A549 (cell line): ENCODE data around the gene CRYGA. TPM values are rescaled to one million over a fixed set of nuclear protein-coding genes. Genes with fewer than 3 reads are reported as not detected.

Experiments
- ATAC-seq, 2 experiments: fragments of 200-7000 bp in 1 of 2; fragments of >200 bp in 1 of 2; cut with Nextera tagmentation in 1 of 2; cut with Tn5 transposase in 1 of 2; 3 replicates each; pipeline versions ENCODE4 v1.8.0 to v1.9.1; 2018 to 2020; ENCODE audit warnings: mild to moderate bottlenecking in 1 of 2, moderate library complexity in 1 of 2
- CTCF ChIA-PET: fragments of 300-600 bp; sonication (Branson Sonifier 250); formaldehyde crosslinking; extraction: SDS; loops from one replicate; lab custom pipeline; 2021; ENCODE audit warnings: antibody characterized with exemption, inconsistent platforms; lab: Yijun Ruan, JAX
- POLR2A ChIA-PET: fragments of 350-600 bp; formaldehyde crosslinking; extraction: SDS; loops from one replicate; lab custom pipeline; 2021; ENCODE audit warnings: antibody characterized with exemption, inconsistent platforms; lab: Yijun Ruan, JAX
- DNase-seq, 2 experiments: peaks; one replicate each; pipeline versions ENCODE4 v3.0.0 to v3.0.0-alpha.2; 2011 to 2016; ENCODE audit warnings: low read depth in 1 of 2, low spot score in 1 of 2
- FAIRE-seq: peaks from 2 replicates; lab custom pipeline; 2011; peaks lifted over from hg19 to GRCh38; lab: Jason Lieb, UNC
- H3K27ac ChIP-seq, 2 experiments: fragments of >200 bp; sonication (Bioruptor Twin); formaldehyde crosslinking; 3 replicates each; pipeline ENCODE4 v1.5.1; 2016 to 2017
- H3K4me1 ChIP-seq: fragments of >200 bp; sonication (Bioruptor Twin); formaldehyde crosslinking; 3 replicates; pipeline ENCODE4 v1.6.1; 2016
- H3K4me2 ChIP-seq: fragments of >200 bp; sonication (Bioruptor Twin); formaldehyde crosslinking; 3 replicates; pipeline ENCODE4 v1.6.1; 2016
- H3K4me3 ChIP-seq: fragments of >200 bp; sonication (Bioruptor Twin); formaldehyde crosslinking; 3 replicates; pipeline ENCODE4 v1.5.1; 2016
- H3K9me3 ChIP-seq: fragments of >200 bp; sonication (Bioruptor Twin); formaldehyde crosslinking; 3 replicates; pipeline ENCODE4 v1.6.1; 2016
- E2F6 ChIP-seq: IDR thresholded peaks from 2 replicates; pipeline ENCODE4 v1.6.1; 2012; ENCODE audit warnings: low read depth, borderline replicate concordance
- EHMT2 ChIP-seq: fragments of 200-600 bp; sonication (generic); IDR thresholded peaks from 2 replicates; pipeline ENCODE4 v1.6.1; 2016; ENCODE audit warnings: antibody characterized with exemption, low read depth, mild to moderate bottlenecking, moderate library complexity
- GATA3 ChIP-seq: IDR thresholded peaks from 2 replicates; pipeline ENCODE4 v1.6.1; 2012; ENCODE audit warnings: borderline replicate concordance
- HOXB5 ChIP-seq: fragments of 250-450 bp; sonication (Bioruptor Pico); IDR thresholded peaks from 2 replicates; pipeline ENCODE4 v1.5.0; 2020; ENCODE audit warnings: mild to moderate bottlenecking, moderate library complexity
- JUNB ChIP-seq: fragments of >200 bp; sonication (Bioruptor Twin); formaldehyde crosslinking; IDR thresholded peaks from 2 replicates; pipeline ENCODE4 v1.6.1; 2016
- KDM5A ChIP-seq: fragments of 200-600 bp; sonication (generic); IDR thresholded peaks from 2 replicates; pipeline ENCODE4 v1.6.1; 2016; ENCODE audit warnings: antibody characterized with exemption, mild to moderate bottlenecking
- MAFK ChIP-seq: fragments of 450-650 bp; IDR thresholded peaks from 2 replicates; pipeline ENCODE4 v1.6.1; 2014; ENCODE audit not compliant: partially characterized antibody
- MAX ChIP-seq: IDR thresholded peaks from 2 replicates; pipeline ENCODE4 v1.6.1; 2012
- NPAS2 ChIP-seq: fragments of 250-450 bp; sonication (Bioruptor Pico); IDR thresholded peaks from 2 replicates; pipeline ENCODE4 v1.8.0; 2022; ENCODE audit warnings: mild to moderate bottlenecking, moderate library complexity, borderline replicate concordance
- NR3C1 ChIP-seq: fragments of >200 bp; sonication (Bioruptor Twin); formaldehyde crosslinking; IDR thresholded peaks from 3 replicates; pipeline ENCODE4 v1.6.1; 2017
- PBX3 ChIP-seq: IDR thresholded peaks from 2 replicates; pipeline ENCODE4 v1.6.1; 2012
- PHF8 ChIP-seq: fragments of 200-600 bp; sonication (generic); IDR thresholded peaks from 2 replicates; pipeline ENCODE4 v1.6.1; 2016; ENCODE audit warnings: low read depth, mild to moderate bottlenecking, antibody characterized with exemption, moderate library complexity, borderline replicate concordance
- POLR2A ChIP-seq: IDR thresholded peaks from 2 replicates; pipeline ENCODE4 v1.6.1; 2012; ENCODE audit warnings: mild to moderate bottlenecking, low read length
- POLR2AphosphoS2 ChIP-seq: conservative IDR thresholded peaks from 2 replicates; pipeline ENCODE4 v1.6.1; 2012; ENCODE audit warnings: low read length, improper control_type of control experiment, inconsistent platforms
- RARB ChIP-seq: fragments of 250-450 bp; sonication (Bioruptor Pico); IDR thresholded peaks from 2 replicates; pipeline ENCODE4 v1.8.0; 2021; ENCODE audit warnings: mild to moderate bottlenecking, moderate library complexity
- SMC3 ChIP-seq: fragments of >200 bp; sonication (Bioruptor Twin); formaldehyde crosslinking; IDR thresholded peaks from 3 replicates; pipeline ENCODE4 v1.6.1; 2018; ENCODE audit warnings: inconsistent platforms
- SREBF2 ChIP-seq: fragments of 450-650 bp; IDR thresholded peaks from 2 replicates; pipeline ENCODE4 v1.6.1; 2014; ENCODE audit warnings: mild to moderate bottlenecking, moderate library complexity
- TP53 ChIP-seq: fragments of 250-450 bp; sonication (Bioruptor Pico); IDR thresholded peaks from 2 replicates; pipeline ENCODE4 v1.5.0; 2021; ENCODE audit warnings: mild to moderate bottlenecking, moderate library complexity
- ZC3H11A ChIP-seq: fragments of 450-650 bp; IDR thresholded peaks from 2 replicates; pipeline ENCODE4 v1.6.1; 2014; ENCODE audit warnings: antibody characterized with exemption, mild to moderate bottlenecking
- ZFP36 ChIP-seq: fragments of 450-650 bp; IDR thresholded peaks from 2 replicates; pipeline ENCODE4 v1.6.1; 2014; ENCODE audit warnings: borderline replicate concordance; ENCODE audit not compliant: partially characterized antibody
- WGBS: methylation state at CpG from one replicate; pipeline ENCODE4 v1.1.6; 2017; ENCODE audit errors: missing lambda C conversion rate; 5-methylcytosine and 5-hydroxymethylcytosine counted together
- polyA plus RNA-seq, 4 experiments: library from polyadenylated mRNA; depleted of rRNA in 3 of 4; stranded (reverse); fragments of >200 nt; fragmentation: RNase III in 1 of 4; extraction: RNeasy Plus Mini Kit Qiagen cat#74134 plus additional on column Dnase treatment in 1 of 4; gene quantifications; 2 replicates in 3 of 4; 3 replicates in 1 of 4; pipeline ENCODE4 v1.2.3, GENCODE V29; 2011 to 2017
- TF ChIP-seq, protein P1 (sequence below): fragments of 200-600 bp; sonication (generic); IDR thresholded peaks from 2 replicates; pipeline ENCODE4 v1.6.1; 2016; ENCODE audit warnings: antibody characterized with exemption, mild to moderate bottlenecking, moderate library complexity
- TF ChIP-seq, protein P2 (sequence below): fragments of >200 bp; sonication (Bioruptor Twin); formaldehyde crosslinking; IDR thresholded peaks from 3 replicates; pipeline ENCODE4 v1.5.1; 2016

Gene CRYGA
- polyA plus RNA-seq, 2 of the 4 experiments (the other 2 are of a cell fraction) = not detected

DNA sequence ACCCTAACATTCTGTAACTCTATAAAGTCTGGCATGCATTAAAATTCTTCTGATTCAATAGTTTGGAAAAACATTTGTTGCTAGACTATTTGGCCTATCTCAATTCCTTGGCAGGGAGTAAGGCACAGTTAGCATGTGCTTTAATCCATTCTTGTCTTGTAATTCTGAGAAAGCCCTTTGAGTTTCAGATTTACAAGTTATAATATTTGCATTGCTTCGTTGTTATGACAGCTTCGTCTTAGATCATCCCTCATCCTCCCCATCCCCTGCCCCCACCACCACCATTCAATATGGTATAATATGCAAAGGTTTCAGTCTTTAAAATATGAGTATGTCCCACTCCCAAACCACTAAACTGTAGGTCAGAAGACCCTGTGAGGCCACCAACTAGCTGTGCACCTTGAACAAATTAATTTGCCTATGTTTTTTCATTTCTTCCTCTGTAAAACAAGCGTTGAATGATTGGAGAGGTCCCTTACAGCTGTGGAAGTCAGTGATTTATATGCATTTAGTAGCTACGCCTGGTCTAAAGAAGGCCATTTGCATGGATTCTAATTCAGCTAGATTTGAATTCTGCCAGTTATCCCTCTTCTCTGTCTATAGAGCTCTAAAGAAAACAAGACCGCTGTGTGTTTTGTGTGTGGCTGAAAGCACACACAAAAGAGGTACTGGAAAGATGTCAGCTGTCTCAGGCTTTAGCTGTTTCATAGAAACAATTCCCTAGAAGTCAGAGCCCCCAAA lies 25.9 kb upstream of the CRYGA start:
- Histone ChIP-seq H3K4me1 (no peaks in the 10 kb centered on the region), H3K4me3 (no peak overlapping the region), H3K27ac (no peak overlapping the region), H3K4me2 (no peak overlapping the region), H3K9me3 (no peaks in the 10 kb centered on the region)
- WGBS = 69% methylated on average over 5 of the region's 5 CpGs
- CTCF ChIA-PET = interaction anchor here (2.4 kb wide), 1 partner anchor 14 kb away, joined by 8 read pairs; no protein-coding TSS in a partner anchor
- POLR2A ChIA-PET = no interaction called here
- FAIRE-seq (no peak), ATAC-seq (no peak), DNase-seq (no peak)
- TF ChIP-seq E2F6 (no peak), MAX (no peak), JUNB (no peak), NR3C1 (no peak), TP53 (CRISPR knock-in tag) (no peak), HOXB5 (no peak), ZC3H11A (no peak), PBX3 (no peak), KDM5A (no peak), PHF8 (no peak), MAFK (no peak), NPAS2 (no peak)
- TF ChIP-seq, protein P1, sequence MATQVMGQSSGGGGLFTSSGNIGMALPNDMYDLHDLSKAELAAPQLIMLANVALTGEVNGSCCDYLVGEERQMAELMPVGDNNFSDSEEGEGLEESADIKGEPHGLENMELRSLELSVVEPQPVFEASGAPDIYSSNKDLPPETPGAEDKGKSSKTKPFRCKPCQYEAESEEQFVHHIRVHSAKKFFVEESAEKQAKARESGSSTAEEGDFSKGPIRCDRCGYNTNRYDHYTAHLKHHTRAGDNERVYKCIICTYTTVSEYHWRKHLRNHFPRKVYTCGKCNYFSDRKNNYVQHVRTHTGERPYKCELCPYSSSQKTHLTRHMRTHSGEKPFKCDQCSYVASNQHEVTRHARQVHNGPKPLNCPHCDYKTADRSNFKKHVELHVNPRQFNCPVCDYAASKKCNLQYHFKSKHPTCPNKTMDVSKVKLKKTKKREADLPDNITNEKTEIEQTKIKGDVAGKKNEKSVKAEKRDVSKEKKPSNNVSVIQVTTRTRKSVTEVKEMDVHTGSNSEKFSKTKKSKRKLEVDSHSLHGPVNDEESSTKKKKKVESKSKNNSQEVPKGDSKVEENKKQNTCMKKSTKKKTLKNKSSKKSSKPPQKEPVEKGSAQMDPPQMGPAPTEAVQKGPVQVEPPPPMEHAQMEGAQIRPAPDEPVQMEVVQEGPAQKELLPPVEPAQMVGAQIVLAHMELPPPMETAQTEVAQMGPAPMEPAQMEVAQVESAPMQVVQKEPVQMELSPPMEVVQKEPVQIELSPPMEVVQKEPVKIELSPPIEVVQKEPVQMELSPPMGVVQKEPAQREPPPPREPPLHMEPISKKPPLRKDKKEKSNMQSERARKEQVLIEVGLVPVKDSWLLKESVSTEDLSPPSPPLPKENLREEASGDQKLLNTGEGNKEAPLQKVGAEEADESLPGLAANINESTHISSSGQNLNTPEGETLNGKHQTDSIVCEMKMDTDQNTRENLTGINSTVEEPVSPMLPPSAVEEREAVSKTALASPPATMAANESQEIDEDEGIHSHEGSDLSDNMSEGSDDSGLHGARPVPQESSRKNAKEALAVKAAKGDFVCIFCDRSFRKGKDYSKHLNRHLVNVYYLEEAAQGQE = no peak
- TF ChIP-seq, protein P2, sequence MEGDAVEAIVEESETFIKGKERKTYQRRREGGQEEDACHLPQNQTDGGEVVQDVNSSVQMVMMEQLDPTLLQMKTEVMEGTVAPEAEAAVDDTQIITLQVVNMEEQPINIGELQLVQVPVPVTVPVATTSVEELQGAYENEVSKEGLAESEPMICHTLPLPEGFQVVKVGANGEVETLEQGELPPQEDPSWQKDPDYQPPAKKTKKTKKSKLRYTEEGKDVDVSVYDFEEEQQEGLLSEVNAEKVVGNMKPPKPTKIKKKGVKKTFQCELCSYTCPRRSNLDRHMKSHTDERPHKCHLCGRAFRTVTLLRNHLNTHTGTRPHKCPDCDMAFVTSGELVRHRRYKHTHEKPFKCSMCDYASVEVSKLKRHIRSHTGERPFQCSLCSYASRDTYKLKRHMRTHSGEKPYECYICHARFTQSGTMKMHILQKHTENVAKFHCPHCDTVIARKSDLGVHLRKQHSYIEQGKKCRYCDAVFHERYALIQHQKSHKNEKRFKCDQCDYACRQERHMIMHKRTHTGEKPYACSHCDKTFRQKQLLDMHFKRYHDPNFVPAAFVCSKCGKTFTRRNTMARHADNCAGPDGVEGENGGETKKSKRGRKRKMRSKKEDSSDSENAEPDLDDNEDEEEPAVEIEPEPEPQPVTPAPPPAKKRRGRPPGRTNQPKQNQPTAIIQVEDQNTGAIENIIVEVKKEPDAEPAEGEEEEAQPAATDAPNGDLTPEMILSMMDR = no peak

GRCh38 chr2:208186893-208187292 lies 23.5 kb upstream of the CRYGA start:
- POLR2A ChIA-PET = no interaction called here
- Histone ChIP-seq H3K4me3 (no peak overlapping the region), H3K4me2 (no peak overlapping the region), H3K9me3 (no peaks in the 10 kb centered on the region)
- TF ChIP-seq POLR2AphosphoS2 = no peak
- TF ChIP-seq JUNB = no peak
- TF ChIP-seq, protein P2 = no peak
- no peak for TF ChIP-seq ZFP36
- TF ChIP-seq POLR2A = no peak
- TF ChIP-seq, protein P1 = no peak
- TF ChIP-seq RARB (CRISPR knock-in tag) = no peak
- no peak for TF ChIP-seq SMC3
- TF ChIP-seq EHMT2 = no peak
- no peak for TF ChIP-seq GATA3
- no peak for TF ChIP-seq TP53 (CRISPR knock-in tag)
- no peak for TF ChIP-seq SREBF2
- TF ChIP-seq, all 56 proteins: peak for 0
- ATAC-seq (no peak), DNase-seq (no peak), FAIRE-seq (no peak)
- WGBS = 71% methylated on average over 2 of the region's 2 CpGs
- no peak overlapping the region for H3K27ac ChIP-seq
- CTCF ChIA-PET = interaction anchor here (2.1 kb wide), 1 partner anchor 11 kb away, joined by 13 read pairs; no protein-coding TSS in a partner anchor
- H3K4me1 ChIP-seq = no peaks in the 10 kb centered on the region
